GM10266 (cell line): ENCODE results near the gene UQCC3.

Experiments used
- DNase-seq: peaks from one replicate; pipeline ENCODE4 v3.0.0; 2012; ENCODE audit errors: extremely low spot score
- CTCF ChIP-seq: IDR thresholded peaks from 2 replicates; pipeline ENCODE4 v1.5.1; 2012; ENCODE audit warnings: mild to moderate bottlenecking, low read depth; ENCODE audit not compliant: control insufficient read depth, insufficient read depth; ENCODE audit errors: missing control alignments

Gene UQCC3

GRCh38 chr11:62706850-62707247 is 35.4 kb downstream of the UQCC3 start:
- no peak for DNase-seq
- no peak for TF ChIP-seq CTCF

- TF ChIP-seq CTCF, result no peak
- DNase-seq, result no peak
These were observed 35.9 kb downstream of the UQCC3 start, which contains the start of the genes BSCL2 and GNG3 for GRCh38 chr11:62707277-62707861. Gene BSCL2 (minus strand): TSS chr11:62707424. CDS start chr11:62707195, 229 bp downstream. Gene GNG3 (plus strand): TSS chr11:62707676. CDS start chr11:62708296, 620 bp downstream.

DNA sequence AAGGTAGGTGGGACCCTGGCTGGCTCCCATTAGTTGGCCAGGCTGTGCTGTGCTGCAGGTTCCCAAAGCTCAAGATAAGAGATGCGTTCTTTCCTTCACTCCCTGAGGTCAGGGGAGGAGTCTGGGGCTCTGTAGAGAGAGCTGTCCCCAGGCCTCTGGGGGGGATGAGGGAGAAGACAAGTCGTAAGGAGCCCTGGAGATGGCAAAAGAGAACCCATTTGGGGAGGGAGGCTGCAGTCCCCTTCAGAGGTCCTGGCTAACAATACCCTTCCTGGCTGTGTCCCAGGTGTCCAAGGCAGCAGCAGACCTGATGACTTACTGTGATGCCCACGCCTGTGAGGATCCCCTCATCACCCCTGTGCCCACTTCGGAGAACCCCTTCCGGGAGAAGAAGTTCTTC is 36.9 kb downstream of the UQCC3 start:
- DNase-seq, result no peak
- no peak for TF ChIP-seq CTCF

- TF ChIP-seq CTCF, result no peak
- no peak for DNase-seq
These were observed 37.3 kb downstream of the UQCC3 start for GRCh38 chr11:62708793-62709192.

- DNase-seq, result peak; percentile 92
- TF ChIP-seq CTCF, result no peak
These were observed 38.0 kb downstream of the UQCC3 start for GRCh38 chr11:62709247-62710000.

DNA sequence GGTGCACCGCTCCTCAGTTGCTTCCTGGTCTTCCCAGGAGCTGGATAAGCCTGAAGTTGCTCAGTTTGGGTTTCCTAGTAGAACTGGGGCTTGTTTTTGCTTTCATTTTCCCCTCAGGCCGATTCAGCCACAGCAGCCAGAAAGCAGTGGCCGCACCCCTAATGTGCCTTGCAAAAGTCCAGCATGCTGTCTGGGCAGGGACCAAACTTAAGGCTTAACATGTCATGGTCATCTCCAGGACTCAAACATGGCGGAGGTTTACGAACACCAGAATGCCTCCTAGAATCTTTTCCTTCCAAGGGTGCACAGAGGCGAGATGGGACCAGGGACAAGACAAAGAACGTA is 38.5 kb downstream of the UQCC3 start:
- no peak for DNase-seq
- TF ChIP-seq CTCF, result no peak

- DNase-seq, result no peak
- TF ChIP-seq CTCF, result no peak
These were observed 40.9 kb downstream of the UQCC3 start for GRCh38 chr11:62712276-62712812.
